KMS-11 (cell line): ENCODE results near the gene SPATS2L.

ENCODE experiments used
- H2AFZ ChIP-seq: fragments of 200-600 bp; sonication (generic); 2 replicates; pipeline ENCODE4 v1.6.1; 2016; ENCODE audit warnings: antibody characterized with exemption, mixed run types, low read depth
- H3K27ac ChIP-seq: fragments of 200-600 bp; sonication (generic); 2 replicates; pipeline ENCODE4 v1.6.1; 2016; ENCODE audit warnings: mild to moderate bottlenecking, mixed run types
- H3K27me3 ChIP-seq: fragments of 200-600 bp; sonication (generic); 2 replicates; pipeline ENCODE4 v1.6.1; 2017; ENCODE audit warnings: mild to moderate bottlenecking, low read depth, mixed run types, moderate library complexity; ENCODE audit not compliant: insufficient read depth
- H3K36me3 ChIP-seq: fragments of 200-600 bp; sonication (generic); 2 replicates; pipeline ENCODE4 v1.6.1; 2017; ENCODE audit warnings: mild to moderate bottlenecking, mixed run types; ENCODE audit not compliant: insufficient read depth
- H3K4me1 ChIP-seq: fragments of 200-600 bp; sonication (generic); 2 replicates; pipeline ENCODE4 v1.6.1; 2016; ENCODE audit warnings: mild to moderate bottlenecking, low read depth, mixed run types; ENCODE audit not compliant: poor library complexity, severe bottlenecking
- H3K4me2 ChIP-seq: fragments of 200-600 bp; sonication (generic); 2 replicates; pipeline ENCODE4 v1.7.0; 2016; ENCODE audit warnings: mild to moderate bottlenecking, mixed run types
- H3K4me3 ChIP-seq: fragments of 200-600 bp; sonication (generic); IDR thresholded peaks from 2 replicates; pipeline ENCODE4 v1.6.1; 2017; ENCODE audit warnings: low read depth, low read length, mixed read lengths; ENCODE audit not compliant: insufficient read depth
- H3K79me2 ChIP-seq: fragments of 200-600 bp; sonication (generic); 2 replicates; pipeline ENCODE4 v1.6.1; 2016; ENCODE audit warnings: low read depth, mixed run types; ENCODE audit not compliant: insufficient read depth
- H3K9ac ChIP-seq: fragments of 200-600 bp; sonication (generic); 2 replicates; pipeline ENCODE4 v1.6.1; 2016; ENCODE audit warnings: mild to moderate bottlenecking, mixed run types
- H4K20me1 ChIP-seq: fragments of 200-600 bp; sonication (generic); 2 replicates; pipeline ENCODE4 v1.6.1; 2016; ENCODE audit warnings: mild to moderate bottlenecking, mixed run types; ENCODE audit not compliant: insufficient read depth
- TF ChIP-seq, protein P1 (sequence below): fragments of 200-600 bp; sonication (generic); conservative IDR thresholded peaks from 2 replicates; pipeline ENCODE4 v1.6.1; 2017; ENCODE audit warnings: low read depth, mild to moderate bottlenecking, antibody characterized with exemption, low read length, moderate library complexity, mixed read lengths

SPATS2L gene

DNA sequence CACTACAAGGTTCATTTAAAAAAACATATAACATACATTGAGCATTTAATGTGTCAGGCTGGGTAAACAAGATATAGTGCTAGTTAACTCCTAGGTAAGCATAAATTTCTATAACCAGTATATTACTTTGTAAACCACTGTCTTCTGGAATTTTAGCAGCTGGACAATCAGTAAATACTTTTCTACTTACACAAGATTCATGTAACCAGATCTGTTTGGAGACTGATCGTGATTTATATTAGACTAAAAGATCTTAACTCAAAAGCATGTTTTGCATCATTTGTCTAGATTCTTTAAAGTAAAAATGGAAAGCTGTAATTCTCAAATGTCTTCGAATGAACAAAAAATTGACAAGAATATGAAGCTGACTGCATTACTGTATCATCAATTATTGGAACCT is 218.6 kb downstream of the SPATS2L start:
- no peak overlapping the region for H3K27ac ChIP-seq
- H3K79me2 ChIP-seq: peaks cover 30% of the 10 kb centered on the region
- H4K20me1 ChIP-seq: 0 out of 2 replicates have a peak, but pooled peaks cover 3% of the 10 kb centered on the region
- H3K27me3 ChIP-seq: no peaks in the 10 kb centered on the region
- H3K4me2 ChIP-seq: peak overlapping the region; percentile 63
- TF ChIP-seq, protein P1, sequence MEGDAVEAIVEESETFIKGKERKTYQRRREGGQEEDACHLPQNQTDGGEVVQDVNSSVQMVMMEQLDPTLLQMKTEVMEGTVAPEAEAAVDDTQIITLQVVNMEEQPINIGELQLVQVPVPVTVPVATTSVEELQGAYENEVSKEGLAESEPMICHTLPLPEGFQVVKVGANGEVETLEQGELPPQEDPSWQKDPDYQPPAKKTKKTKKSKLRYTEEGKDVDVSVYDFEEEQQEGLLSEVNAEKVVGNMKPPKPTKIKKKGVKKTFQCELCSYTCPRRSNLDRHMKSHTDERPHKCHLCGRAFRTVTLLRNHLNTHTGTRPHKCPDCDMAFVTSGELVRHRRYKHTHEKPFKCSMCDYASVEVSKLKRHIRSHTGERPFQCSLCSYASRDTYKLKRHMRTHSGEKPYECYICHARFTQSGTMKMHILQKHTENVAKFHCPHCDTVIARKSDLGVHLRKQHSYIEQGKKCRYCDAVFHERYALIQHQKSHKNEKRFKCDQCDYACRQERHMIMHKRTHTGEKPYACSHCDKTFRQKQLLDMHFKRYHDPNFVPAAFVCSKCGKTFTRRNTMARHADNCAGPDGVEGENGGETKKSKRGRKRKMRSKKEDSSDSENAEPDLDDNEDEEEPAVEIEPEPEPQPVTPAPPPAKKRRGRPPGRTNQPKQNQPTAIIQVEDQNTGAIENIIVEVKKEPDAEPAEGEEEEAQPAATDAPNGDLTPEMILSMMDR: no peak
- H3K4me3 ChIP-seq: no peak overlapping the region
- H3K4me1 ChIP-seq: peaks cover 22% of the 10 kb centered on the region
- H3K36me3 ChIP-seq: no peaks in the 10 kb centered on the region
- H3K9ac ChIP-seq: no peak overlapping the region
- peak overlapping the region; percentile 85 for H2AFZ ChIP-seq

DNA sequence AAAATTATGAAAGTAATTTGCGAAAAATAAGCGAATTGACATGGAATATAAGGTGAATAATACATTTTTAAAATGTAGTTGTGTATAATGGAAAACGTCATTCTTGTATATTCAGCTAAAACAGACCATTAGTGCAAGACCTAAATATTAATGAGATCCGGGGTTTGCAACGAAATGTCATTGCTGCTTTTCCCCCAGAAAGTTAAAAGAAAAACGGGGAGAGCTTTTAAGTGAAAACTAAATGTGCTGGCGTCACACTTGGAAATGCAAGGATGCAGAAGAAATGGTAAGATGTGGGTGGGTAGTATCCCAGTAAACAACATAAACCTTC is 219.0 kb downstream of the SPATS2L start:
- Histone ChIP-seq H3K4me1 (peaks cover 22% of the 10 kb centered on the region), H4K20me1 (0 out of 2 replicates have a peak, but pooled peaks cover 3% of the 10 kb centered on the region), H3K79me2 (peaks cover 30% of the 10 kb centered on the region), H3K9ac (no peak overlapping the region), H3K4me3 (no peak overlapping the region), H3K36me3 (no peaks in the 10 kb centered on the region), H3K27me3 (no peaks in the 10 kb centered on the region), H3K4me2 (peak overlapping the region; percentile 63), H3K27ac (no peak overlapping the region), H2AFZ (peak overlapping the region; percentile 85)
- TF ChIP-seq, protein P1: 0 out of 2 replicates have a peak, but pooled peaks have one; percentile 7

DNA sequence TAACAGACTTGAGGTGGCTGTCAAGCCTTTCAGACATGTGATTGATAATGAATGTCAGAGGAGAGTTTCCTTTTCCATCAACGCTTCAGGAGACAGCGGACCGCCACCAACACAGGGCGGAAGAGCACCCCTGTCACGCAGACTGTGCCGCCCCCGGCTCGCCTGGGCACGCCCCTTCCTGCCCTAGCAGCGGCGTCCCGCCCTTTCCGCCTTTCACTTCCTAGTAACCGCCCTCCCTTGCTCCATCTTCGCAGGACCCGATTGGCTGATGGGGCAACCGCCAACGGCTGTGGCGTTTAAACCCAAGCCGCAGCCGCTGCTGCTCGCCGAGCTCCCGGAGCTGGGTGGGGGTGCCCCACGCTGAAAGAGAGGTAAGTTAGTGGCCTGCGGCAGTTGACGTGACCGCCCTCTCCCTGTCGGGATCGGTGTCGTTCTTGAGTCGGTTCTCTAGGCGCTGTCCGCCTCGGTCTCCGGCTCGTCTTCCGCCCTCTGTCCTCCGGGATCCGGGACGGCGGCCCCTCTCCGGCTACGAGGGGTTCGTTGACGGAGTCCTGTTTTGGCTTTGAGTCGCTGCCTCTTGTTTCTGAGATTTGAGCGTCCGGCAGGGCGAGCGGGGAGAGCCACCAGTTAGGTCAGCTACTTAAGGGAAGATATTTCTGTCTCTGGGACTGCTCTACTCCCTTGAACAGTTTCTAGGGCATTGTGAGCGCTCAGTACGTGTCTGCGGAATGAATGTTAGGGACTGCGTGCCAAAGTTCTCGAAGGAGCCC is 219.6 kb downstream of the SPATS2L start, which contains the start of gene SGO2:
Gene SGO2, plus strand, starts transcription at position 326 of the 770 bp plus-strand sequence. CDS start 6,769 bp downstream, outside the sequence.
- Histone ChIP-seq H4K20me1 (0 out of 2 replicates have a peak, but pooled peaks cover 3% of the 10 kb centered on the region), H2AFZ (peak within 1 kb of the TSS; percentile 85), H3K4me1 (peaks cover 22% of the 10 kb centered on the region), H3K36me3 (no peaks in the 10 kb centered on the region), H3K9ac (peak within 1 kb of the TSS; percentile 60), H3K4me3 (peak within 1 kb of the TSS; percentile 92), H3K27me3 (no peaks in the 10 kb centered on the region), H3K79me2 (peaks cover 30% of the 10 kb centered on the region), H3K4me2 (peak within 1 kb of the TSS; percentile 79), H3K27ac (peak within 1 kb of the TSS; percentile 63)
- TF ChIP-seq, protein P1: no peak

DNA sequence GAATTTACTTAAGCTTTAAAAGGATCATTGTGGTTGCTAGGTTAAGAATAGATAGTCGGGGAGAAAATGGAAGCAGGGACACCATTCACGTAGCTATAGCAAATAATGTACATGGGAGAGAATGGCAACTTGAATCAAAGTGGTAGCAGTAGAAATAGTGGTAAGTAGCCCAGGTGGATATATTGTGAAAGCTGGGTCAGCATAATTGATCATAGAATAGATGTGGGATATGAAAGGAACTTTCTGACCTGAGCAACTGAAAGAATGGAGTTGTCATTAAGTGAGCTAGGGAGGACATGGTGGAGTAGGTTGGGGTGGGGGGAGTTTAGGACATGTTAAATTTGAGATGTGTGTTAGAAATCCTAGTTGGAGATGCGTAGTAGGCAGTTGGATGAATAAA is 221.7 kb downstream of the SPATS2L start:
- Histone ChIP-seq H3K4me3 (no peak overlapping the region), H3K36me3 (no peaks in the 10 kb centered on the region), H2AFZ (no peak overlapping the region), H3K79me2 (peaks cover 30% of the 10 kb centered on the region), H3K27me3 (no peaks in the 10 kb centered on the region), H3K4me2 (no peak overlapping the region), H3K9ac (no peak overlapping the region), H3K4me1 (peaks cover 22% of the 10 kb centered on the region), H3K27ac (no peak overlapping the region), H4K20me1 (0 out of 2 replicates have a peak, but pooled peaks cover 3% of the 10 kb centered on the region)
- TF ChIP-seq, protein P1: no peak
